ENCODE measurements around the gene PKN2. TPM values are rescaled to one million over a fixed set of nuclear protein-coding genes. Genes with fewer than 3 reads are reported as not detected.

PKN2 gene
- total and polyA plus RNA-seq, 2 donors (not counting 1 experiment from before 2014, with no cell fraction given) = 28.7 to 29.9 TPM

- Histone ChIP-seq H2AFZ (ENCODE audit: low read length) (no peak overlapping the region), H3K79me2 (ENCODE audit: control insufficient read depth, insufficient read depth, low read length) (no peaks in the 10 kb centered on the region), H3K9me3 (ENCODE audit: control insufficient read depth, insufficient read depth, low read depth, low read length) (no peaks in the 10 kb centered on the region), H3K4me2 (ENCODE audit: extremely low read depth, insufficient read depth, low read length) (no peak overlapping the region), H3K27ac (ENCODE audit: insufficient read depth, low read length) (no peak overlapping the region), H3K27me3 (ENCODE audit: control insufficient read depth, insufficient read depth, low read length) (no peaks in the 10 kb centered on the region), H3K36me3 (ENCODE audit: control insufficient read depth, insufficient read depth, low read length) (no peaks in the 10 kb centered on the region), H4K20me1 (ENCODE audit: control insufficient read depth, extremely low read depth, insufficient read depth, low read length) (no peaks in the 10 kb centered on the region), H3K9ac (ENCODE audit: insufficient read depth, low read length) (no peak overlapping the region), H3K4me3 (replicated peaks in 1 of 4; ENCODE audit: control extremely low read depth in 1 of 4, insufficient read depth in 1 of 4, low read depth in 3 of 4, low read length in 4 of 4) (no peak overlapping the region), H3K4me1 (ENCODE audit: control insufficient read depth, extremely low read depth, insufficient read depth, low read length) (no peaks in the 10 kb centered on the region)
- DNase-seq (ENCODE audit: low read depth in 2 of 2) = no peak
- TF ChIP-seq, protein P1, sequence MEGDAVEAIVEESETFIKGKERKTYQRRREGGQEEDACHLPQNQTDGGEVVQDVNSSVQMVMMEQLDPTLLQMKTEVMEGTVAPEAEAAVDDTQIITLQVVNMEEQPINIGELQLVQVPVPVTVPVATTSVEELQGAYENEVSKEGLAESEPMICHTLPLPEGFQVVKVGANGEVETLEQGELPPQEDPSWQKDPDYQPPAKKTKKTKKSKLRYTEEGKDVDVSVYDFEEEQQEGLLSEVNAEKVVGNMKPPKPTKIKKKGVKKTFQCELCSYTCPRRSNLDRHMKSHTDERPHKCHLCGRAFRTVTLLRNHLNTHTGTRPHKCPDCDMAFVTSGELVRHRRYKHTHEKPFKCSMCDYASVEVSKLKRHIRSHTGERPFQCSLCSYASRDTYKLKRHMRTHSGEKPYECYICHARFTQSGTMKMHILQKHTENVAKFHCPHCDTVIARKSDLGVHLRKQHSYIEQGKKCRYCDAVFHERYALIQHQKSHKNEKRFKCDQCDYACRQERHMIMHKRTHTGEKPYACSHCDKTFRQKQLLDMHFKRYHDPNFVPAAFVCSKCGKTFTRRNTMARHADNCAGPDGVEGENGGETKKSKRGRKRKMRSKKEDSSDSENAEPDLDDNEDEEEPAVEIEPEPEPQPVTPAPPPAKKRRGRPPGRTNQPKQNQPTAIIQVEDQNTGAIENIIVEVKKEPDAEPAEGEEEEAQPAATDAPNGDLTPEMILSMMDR (conservative IDR thresholded peaks at IDR 0.05 in 1 of 2, IDR thresholded peaks at IDR 0.05 in 1 of 2; ENCODE audit: low read depth in 1 of 2, low read length in 2 of 2) = no peak
- no peak for TF ChIP-seq EZH2 (IDR thresholded peaks at IDR 0.05; ENCODE audit: low read length, missing control alignments)
Observed at GRCh38 chr1:88650676-88651418, 33.2 kb upstream of the PKN2 start.

DNA sequence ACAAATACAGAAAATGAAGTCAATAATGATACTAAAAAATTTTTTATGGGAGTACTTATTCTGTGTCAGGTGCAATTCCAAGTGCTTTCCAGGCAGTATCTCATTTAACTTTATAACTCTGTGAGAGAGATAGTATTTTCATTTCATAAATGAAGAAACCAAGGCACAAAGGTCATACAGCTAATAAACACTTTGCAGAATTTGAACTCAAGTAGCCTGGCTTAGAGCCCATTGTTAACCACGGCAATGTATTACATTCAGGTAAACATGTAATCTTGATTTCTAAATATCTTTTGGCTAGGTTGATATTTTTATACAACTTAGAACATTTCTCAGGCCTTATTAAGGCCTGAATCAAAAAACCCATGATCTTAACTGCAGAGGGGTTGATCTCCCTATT lies 28.9 kb upstream of the PKN2 start:
- Histone ChIP-seq H4K20me1 (ENCODE audit: control insufficient read depth, extremely low read depth, insufficient read depth, low read length) (no peaks in the 10 kb centered on the region), H3K4me2 (ENCODE audit: extremely low read depth, insufficient read depth, low read length) (no peak overlapping the region), H2AFZ (ENCODE audit: low read length) (no peak overlapping the region), H3K4me3 (replicated peaks in 1 of 4; ENCODE audit: control extremely low read depth in 1 of 4, insufficient read depth in 1 of 4, low read depth in 3 of 4, low read length in 4 of 4) (no peak overlapping the region), H3K9ac (ENCODE audit: insufficient read depth, low read length) (no peak overlapping the region), H3K36me3 (ENCODE audit: control insufficient read depth, insufficient read depth, low read length) (no peaks in the 10 kb centered on the region), H3K9me3 (ENCODE audit: control insufficient read depth, insufficient read depth, low read depth, low read length) (no peaks in the 10 kb centered on the region), H3K79me2 (ENCODE audit: control insufficient read depth, insufficient read depth, low read length) (no peaks in the 10 kb centered on the region), H3K4me1 (ENCODE audit: control insufficient read depth, extremely low read depth, insufficient read depth, low read length) (no peaks in the 10 kb centered on the region), H3K27ac (ENCODE audit: insufficient read depth, low read length) (no peak overlapping the region), H3K27me3 (ENCODE audit: control insufficient read depth, insufficient read depth, low read length) (no peaks in the 10 kb centered on the region)
- no peak for TF ChIP-seq EZH2 (IDR thresholded peaks at IDR 0.05; ENCODE audit: low read length, missing control alignments)
- TF ChIP-seq, protein P1 (conservative IDR thresholded peaks at IDR 0.05 in 1 of 2, IDR thresholded peaks at IDR 0.05 in 1 of 2; ENCODE audit: low read depth in 1 of 2, low read length in 2 of 2) = no peak
- no peak for DNase-seq (ENCODE audit: low read depth in 2 of 2)

- Histone ChIP-seq H3K9me3 (ENCODE audit: control insufficient read depth, insufficient read depth, low read depth, low read length) (no peaks in the 10 kb centered on the region), H3K4me1 (ENCODE audit: control insufficient read depth, extremely low read depth, insufficient read depth, low read length) (no peaks in the 10 kb centered on the region), H2AFZ (ENCODE audit: low read length) (no peak overlapping the region), H3K27ac (ENCODE audit: insufficient read depth, low read length) (no peak overlapping the region), H4K20me1 (ENCODE audit: control insufficient read depth, extremely low read depth, insufficient read depth, low read length) (no peaks in the 10 kb centered on the region), H3K79me2 (ENCODE audit: control insufficient read depth, insufficient read depth, low read length) (no peaks in the 10 kb centered on the region), H3K36me3 (ENCODE audit: control insufficient read depth, insufficient read depth, low read length) (no peaks in the 10 kb centered on the region), H3K4me3 (replicated peaks in 1 of 4; ENCODE audit: control extremely low read depth in 1 of 4, insufficient read depth in 1 of 4, low read depth in 3 of 4, low read length in 4 of 4) (no peak overlapping the region), H3K9ac (ENCODE audit: insufficient read depth, low read length) (no peak overlapping the region), H3K27me3 (ENCODE audit: control insufficient read depth, insufficient read depth, low read length) (no peaks in the 10 kb centered on the region), H3K4me2 (ENCODE audit: extremely low read depth, insufficient read depth, low read length) (no peak overlapping the region)
- TF ChIP-seq, protein P1 (conservative IDR thresholded peaks at IDR 0.05 in 1 of 2, IDR thresholded peaks at IDR 0.05 in 1 of 2; ENCODE audit: low read depth in 1 of 2, low read length in 2 of 2) = peak in 1 of 2 donors; percentile 49
- no peak for TF ChIP-seq EZH2 (IDR thresholded peaks at IDR 0.05; ENCODE audit: low read length, missing control alignments)
- peak; percentile 13 to 64 for DNase-seq (ENCODE audit: low read depth in 2 of 2)
Observed at GRCh38 chr1:88655685-88656299, 28.3 kb upstream of the PKN2 start.

Measured in fibroblast of lung (primary cell).